WTC11 (cell line): ENCODE measurements around the gene KANK4. TPM values are rescaled to one million over a fixed set of nuclear protein-coding genes. Genes with fewer than 3 reads are reported as not detected.

ENCODE experiments used
- ATAC-seq: fragments of 200-7000 bp; cut with Tn5 transposase; 2 replicates; pipeline ENCODE4 v1.10.0; 2021; ENCODE audit warnings: mild to moderate bottlenecking, moderate library complexity
- CTCF ChIA-PET: fragments of 300-600 bp; sonication (Branson Sonifier 250); formaldehyde crosslinking; loops from one replicate; lab custom pipeline; 2021; ENCODE audit warnings: antibody characterized with exemption; lab: Charles Lee
- POLR2A ChIA-PET: fragments of 350-600 bp; sonication (Branson Sonifier 250); formaldehyde crosslinking; loops from one replicate; lab custom pipeline; 2021; ENCODE audit warnings: antibody characterized with exemption; lab: Charles Lee
- DNase-seq: peaks from one replicate; pipeline ENCODE4 v3.0.0; 2021; ENCODE audit warnings: low spot score
- H3K27ac Mint-ChIP-seq: 2 replicates; pipeline ENCODE4 v1.8.0; 2021; ENCODE audit warnings: mixed read lengths
- H3K27me3 Mint-ChIP-seq: 2 replicates; pipeline ENCODE4 v1.8.0; 2021; ENCODE audit warnings: low read depth, mild to moderate bottlenecking, moderate library complexity, mixed read lengths
- H3K36me3 Mint-ChIP-seq: 2 replicates; pipeline ENCODE4 v1.8.0; 2021; ENCODE audit warnings: mixed read lengths
- H3K4me1 Mint-ChIP-seq: 2 replicates; pipeline ENCODE4 v1.8.0; 2022; ENCODE audit warnings: mixed read lengths
- H3K4me3 Mint-ChIP-seq: 2 replicates; pipeline ENCODE4 v1.8.0; 2021; ENCODE audit warnings: mild to moderate bottlenecking, moderate library complexity, mixed read lengths
- H3K9me3 Mint-ChIP-seq: 2 replicates; pipeline ENCODE4 v1.8.0; 2021; ENCODE audit warnings: mixed read lengths
- AR ChIP-seq: fragments of 250-450 bp; sonication (Bioruptor Pico); IDR thresholded peaks from 2 replicates; pipeline ENCODE4 v1.9.0; 2021; ENCODE audit warnings: mild to moderate bottlenecking
- ATF3 ChIP-seq: sonication (generic); formaldehyde crosslinking; conservative IDR thresholded peaks from 2 replicates; pipeline ENCODE4 v1.8.1; 2022; ENCODE audit warnings: mild to moderate bottlenecking, missing genetic modification reagents
- CDX4 ChIP-seq: fragments of 250-450 bp; sonication (Bioruptor Pico); IDR thresholded peaks from 2 replicates; pipeline ENCODE4 v1.9.0; 2021; ENCODE audit warnings: moderate library complexity, mild to moderate bottlenecking, inconsistent platforms, borderline replicate concordance
- CREM ChIP-seq: sonication (generic); formaldehyde crosslinking; IDR thresholded peaks from 2 replicates; pipeline ENCODE4 v1.8.1; 2022; ENCODE audit warnings: mild to moderate bottlenecking, missing genetic modification reagents, moderate library complexity
- E2F4 ChIP-seq: sonication (generic); formaldehyde crosslinking; IDR thresholded peaks from 2 replicates; pipeline ENCODE4 v1.8.1; 2022; ENCODE audit warnings: low read depth, mild to moderate bottlenecking, moderate library complexity, missing genetic modification reagents, borderline replicate concordance
- IRF2 ChIP-seq: sonication (generic); formaldehyde crosslinking; IDR thresholded peaks from 2 replicates; pipeline ENCODE4 v1.8.0; 2022; ENCODE audit warnings: low read depth, missing genetic modification reagents, borderline replicate concordance
- JUN ChIP-seq: sonication (generic); formaldehyde crosslinking; IDR thresholded peaks from 2 replicates; pipeline ENCODE4 v1.8.0; 2023; ENCODE audit warnings: mild to moderate bottlenecking, missing genetic modification reagents
- KAT7 ChIP-seq: sonication (generic); formaldehyde crosslinking; IDR thresholded peaks from 2 replicates; pipeline ENCODE4 v1.8.1; 2023; ENCODE audit warnings: missing genetic modification reagents, mild to moderate bottlenecking, borderline replicate concordance
- MXD4 ChIP-seq: fragments of 250-450 bp; sonication (Bioruptor Pico); IDR thresholded peaks from 2 replicates; pipeline ENCODE4 v1.8.0; 2021; ENCODE audit warnings: mild to moderate bottlenecking, moderate library complexity, borderline replicate concordance
- NFYB ChIP-seq: sonication (generic); formaldehyde crosslinking; conservative IDR thresholded peaks from 2 replicates; pipeline ENCODE4 v1.8.0; 2022; ENCODE audit warnings: low read depth, missing genetic modification reagents
- PRDM15 ChIP-seq: sonication (generic); formaldehyde crosslinking; IDR thresholded peaks from 2 replicates; pipeline ENCODE4 v1.8.0; 2022; ENCODE audit warnings: missing genetic modification reagents
- SMAD4 ChIP-seq: sonication (generic); formaldehyde crosslinking; IDR thresholded peaks from 2 replicates; pipeline ENCODE4 v1.8.0; 2022; ENCODE audit warnings: mild to moderate bottlenecking, missing genetic modification reagents
- SP1 ChIP-seq: sonication (generic); formaldehyde crosslinking; conservative IDR thresholded peaks from 2 replicates; pipeline ENCODE4 v1.8.1; 2022; ENCODE audit warnings: missing genetic modification reagents
- TEAD4 ChIP-seq: sonication (generic); formaldehyde crosslinking; IDR thresholded peaks from 2 replicates; pipeline ENCODE4 v1.8.0; 2022; ENCODE audit warnings: mild to moderate bottlenecking, missing genetic modification reagents
- ZBTB21 ChIP-seq: sonication (generic); formaldehyde crosslinking; IDR thresholded peaks from 2 replicates; pipeline ENCODE4 v1.8.1; 2023; ENCODE audit warnings: mild to moderate bottlenecking, missing genetic modification reagents, borderline replicate concordance
- ZBTB43 ChIP-seq: sonication (generic); formaldehyde crosslinking; IDR thresholded peaks from 2 replicates; pipeline ENCODE4 v1.8.1; 2023; ENCODE audit warnings: mild to moderate bottlenecking, missing genetic modification reagents
- ZNF138 ChIP-seq: sonication (generic); formaldehyde crosslinking; conservative IDR thresholded peaks from 2 replicates; pipeline ENCODE4 v1.8.1; 2022; ENCODE audit warnings: mild to moderate bottlenecking, moderate library complexity, missing genetic modification reagents
- ZNF219 ChIP-seq: sonication (generic); formaldehyde crosslinking; IDR thresholded peaks from 2 replicates; pipeline ENCODE4 v1.8.0; 2023; ENCODE audit warnings: missing genetic modification reagents, mild to moderate bottlenecking, borderline replicate concordance
- ZNF396 ChIP-seq: fragments of 250-450 bp; sonication (Bioruptor Pico); IDR thresholded peaks from 2 replicates; pipeline ENCODE4 v1.8.0; 2021; ENCODE audit warnings: mild to moderate bottlenecking, moderate library complexity, borderline replicate concordance
- total RNA-seq: library from RNA; stranded (reverse); gene quantifications from 3 replicates; pipeline ENCODE4 v1.2.3, GENCODE V29; 2021

Gene KANK4
- total RNA-seq, 1 experiment from 2014 or later: 0.35 TPM

- TF ChIP-seq IRF2 (no peak), ZNF219 (CRISPR knock-in tag) (no peak), SP1 (CRISPR knock-in tag) (peak; percentile 28; the same call in 1 of the 2 replicates), JUN (CRISPR knock-in tag) (no peak), CREM (CRISPR knock-in tag) (peak; percentile 58; the same call in 1 of the 2 replicates)
Observed at GRCh38 chr1:62213075-62213914, 105.9 kb downstream of the KANK4 start (continued).

- H3K27ac Mint-ChIP-seq: 0 out of 2 replicates have a peak overlapping the region, but pooled peaks have one; percentile 57
- no peak overlapping the region for H3K4me3 Mint-ChIP-seq
- DNase-seq (no peak), ATAC-seq (peak; percentile 21)
- peaks cover 43% of the 10 kb centered on the region for H3K9me3 Mint-ChIP-seq
- H3K4me1 Mint-ChIP-seq: peaks cover 23% of the 10 kb centered on the region
- H3K27me3 Mint-ChIP-seq: no peaks in the 10 kb centered on the region
- POLR2A ChIA-PET: interaction anchor here (0.7 to 1.8 kb wide), 6 partner anchors 14 to 165 kb away, joined by 3 to 9 read pairs (median 4); no protein-coding TSS in a partner anchor
- peaks cover 86% of the 10 kb centered on the region for H3K36me3 Mint-ChIP-seq
- CTCF ChIA-PET: interaction anchor here (1.3 to 1.9 kb wide), 2 partner anchors 37 to 74 kb away, joined by 3 to 9 read pairs; no protein-coding TSS in a partner anchor
- TF ChIP-seq AR (CRISPR knock-in tag): 0 out of 2 replicates have a peak, but pooled peaks have one; percentile 65
- no peak for TF ChIP-seq PRDM15 (CRISPR knock-in tag)
- TF ChIP-seq TEAD4 (CRISPR knock-in tag): no peak
- TF ChIP-seq SMAD4 (CRISPR knock-in tag): no peak
- 0 out of 2 replicates have a peak, but pooled peaks have one; percentile 7 for TF ChIP-seq NFYB (CRISPR knock-in tag)
- TF ChIP-seq IRF2: 0 out of 2 replicates have a peak, but pooled peaks have one; percentile 10
- TF ChIP-seq KAT7 (CRISPR knock-in tag): no peak
- TF ChIP-seq ZNF396 (CRISPR knock-in tag): no peak
- TF ChIP-seq ZBTB21 (CRISPR knock-in tag): no peak
- TF ChIP-seq MXD4 (CRISPR knock-in tag): no peak
- TF ChIP-seq E2F4 (CRISPR knock-in tag): no peak
- TF ChIP-seq CDX4: no peak
- no peak for TF ChIP-seq ATF3 (CRISPR knock-in tag)
- no peak for TF ChIP-seq ZNF138 (CRISPR knock-in tag)
- no peak for TF ChIP-seq ZBTB43
Observed at GRCh38 chr1:62212411-62212810, 106.8 kb downstream of the KANK4 start.
